ENCODE data around the gene MYCBP. TPM values are rescaled to one million over a fixed set of nuclear protein-coding genes. Genes with fewer than 3 reads are reported as not detected.

The MYCBP gene
- total and polyA plus RNA-seq, 9 donors = 6.2 to 15.3 (median 12.2) TPM

GRCh38 chr1:38889589-38889988 is 16.4 kb upstream of the MYCBP start:
- WGBS, 3 donors = 74 to 78% (median 78%) methylated on average over 5 of the region's 5 CpGs
- TF ChIP-seq CTCF (IDR thresholded peaks at IDR 0.05) (no peak), EP300 (IDR thresholded peaks at IDR 0.05) (no peak), POLR2A (IDR thresholded peaks at IDR 0.05) (no peak)
- H3K9me3 ChIP-seq = no peaks in the 10 kb centered on the region
- H3K27me3 ChIP-seq = no peaks in the 10 kb centered on the region
- no peak overlapping the region for H3K27ac ChIP-seq
- no peak overlapping the region for H3K4me3 ChIP-seq
- H3K4me1 ChIP-seq (ENCODE audit: insufficient read depth) = no peaks in the 10 kb centered on the region
- no peaks in the 10 kb centered on the region for H3K36me3 ChIP-seq
- DNase-seq = no peak
- intact Hi-C loops (cut with DNase I) = no loop called here

- Histone ChIP-seq H3K27ac (no peak overlapping the region), H3K4me3 (no peak overlapping the region), H3K36me3 (no peaks in the 10 kb centered on the region), H3K27me3 (no peaks in the 10 kb centered on the region), H3K4me1 (ENCODE audit: insufficient read depth) (no peaks in the 10 kb centered on the region), H3K9me3 (no peaks in the 10 kb centered on the region)
- intact Hi-C loops (cut with DNase I) = no loop called here
- DNase-seq = no peak
- TF ChIP-seq POLR2A (IDR thresholded peaks at IDR 0.05) (no peak), EP300 (IDR thresholded peaks at IDR 0.05) (no peak), CTCF (IDR thresholded peaks at IDR 0.05) (no peak)
- 84 to 90% (median 87%) methylated on average over 9 of the region's 9 CpGs for WGBS, 3 donors
These were observed 15.5 kb upstream of the MYCBP start for GRCh38 chr1:38888423-38889333.

GRCh38 chr1:38885092-38885491 is 11.9 kb upstream of the MYCBP start:
- Histone ChIP-seq H3K27me3 (no peaks in the 10 kb centered on the region), H3K4me3 (no peak overlapping the region), H3K36me3 (no peaks in the 10 kb centered on the region), H3K4me1 (ENCODE audit: insufficient read depth) (no peaks in the 10 kb centered on the region), H3K27ac (no peak overlapping the region), H3K9me3 (no peaks in the 10 kb centered on the region)
- intact Hi-C loops (cut with DNase I) = no loop called here
- WGBS, 3 donors = 97 to 98% (median 97%) methylated on average over 2 of the region's 2 CpGs
- no peak for DNase-seq
- TF ChIP-seq CTCF (IDR thresholded peaks at IDR 0.05) (no peak), POLR2A (IDR thresholded peaks at IDR 0.05) (no peak)

GRCh38 chr1:38881487-38881886 is 8.3 kb upstream of the MYCBP start, which contains the start of gene GJA9:
TSS of gene GJA9 (minus strand) at chr1:38881587. CDS start at chr1:38876098, 5,489 bp downstream.
- Histone ChIP-seq H3K27ac (no peak within 1 kb of the TSS), H3K36me3 (no peaks in the 10 kb centered on the region), H3K4me3 (no peak within 1 kb of the TSS), H3K27me3 (no peaks in the 10 kb centered on the region), H3K4me1 (ENCODE audit: insufficient read depth) (no peaks in the 10 kb centered on the region), H3K9me3 (no peaks in the 10 kb centered on the region)
- DNase-seq = no peak
- intact Hi-C loops (cut with DNase I) = no loop called here
- TF ChIP-seq EP300 (IDR thresholded peaks at IDR 0.05) (no peak), POLR2A (IDR thresholded peaks at IDR 0.05) (no peak), CTCF (IDR thresholded peaks at IDR 0.05) (no peak)

Data from ovary (tissue), 9 donors.